PC-3 (cell line): ENCODE results near the gene SLC35B4.

Experiments
- CTCF ChIP-seq: fragments of 300-600 bp; sonication (generic); conservative IDR thresholded peaks from 2 replicates; pipeline ENCODE4 v1.5.1; 2017; ENCODE audit warnings: antibody characterized with exemption, low read depth, mild to moderate bottlenecking, low read length
- EZH2 ChIP-seq: fragments of 300-600 bp; sonication (generic); IDR thresholded peaks from one replicate; pipeline ENCODE4 v1.6.1; 2017; ENCODE audit warnings: antibody characterized with exemption, mild to moderate bottlenecking, low read length; ENCODE audit not compliant: unreplicated experiment

- TF ChIP-seq CTCF (no peak), EZH2 (no peak)
Measured at GRCh38 chr7:134324107-134324506, 7.4 kb upstream of the SLC35B4 start.
